H9 (cell line): ENCODE measurements around the gene RHEX. TPM values are rescaled to one million over a fixed set of nuclear protein-coding genes. Genes with fewer than 3 reads are reported as not detected.

Experiments used
- DNase-seq: peaks from one replicate; pipeline ENCODE4 v3.0.0-alpha.2; 2017
- H2AFZ ChIP-seq: one replicate; pipeline ENCODE4 v1.6.1; 2013; ENCODE audit warnings: mild to moderate bottlenecking, low read length, control low read depth, moderate library complexity
- H2AK5ac ChIP-seq: 2 replicates; pipeline ENCODE4 v1.6.1; 2013; ENCODE audit warnings: low read length, control low read depth, mixed read lengths; ENCODE audit not compliant: insufficient read length
- H2BK120ac ChIP-seq: one replicate; pipeline ENCODE4 v1.6.1; 2013; ENCODE audit warnings: low read depth, mild to moderate bottlenecking, low read length, control low read depth, inconsistent platforms; ENCODE audit not compliant: poor library complexity, severe bottlenecking
- H2BK12ac ChIP-seq: 2 replicates; pipeline ENCODE4 v1.6.1; 2013; ENCODE audit warnings: low read length, control low read depth, mixed read lengths, low read depth; ENCODE audit not compliant: insufficient read length
- H2BK15ac ChIP-seq: 2 replicates; pipeline ENCODE4 v1.6.1; 2013; ENCODE audit warnings: low read depth, low read length, control low read depth
- H2BK20ac ChIP-seq: one replicate; pipeline ENCODE4 v1.6.1; 2013; ENCODE audit warnings: low read depth, mild to moderate bottlenecking, low read length, control low read depth, inconsistent platforms; ENCODE audit not compliant: poor library complexity, severe bottlenecking
- H2BK5ac ChIP-seq: 2 replicates; pipeline ENCODE4 v1.6.1; 2013; ENCODE audit warnings: low read length, control low read depth, mixed read lengths; ENCODE audit not compliant: insufficient read length
- H3K14ac ChIP-seq: 2 replicates; pipeline ENCODE4 v1.6.1; 2013; ENCODE audit warnings: low read length, control low read depth; ENCODE audit not compliant: insufficient read depth
- H3K18ac ChIP-seq: 2 replicates; pipeline ENCODE4 v1.6.1; 2013; ENCODE audit warnings: low read depth, mild to moderate bottlenecking, mixed read lengths, low read length, control low read depth; ENCODE audit not compliant: insufficient read length
- H3K23ac ChIP-seq: 2 replicates; pipeline ENCODE4 v1.6.1; 2013; ENCODE audit warnings: low read length, control low read depth, mixed read lengths, low read depth; ENCODE audit not compliant: insufficient read length
- H3K23me2 ChIP-seq: 2 replicates; pipeline ENCODE4 v1.6.1; 2013; ENCODE audit warnings: low read depth, mild to moderate bottlenecking, mixed read lengths, low read length, control low read depth; ENCODE audit not compliant: insufficient read length, poor library complexity, severe bottlenecking
- H3K27ac ChIP-seq: 2 replicates; pipeline ENCODE4 v1.5.1; 2013; ENCODE audit warnings: low read length, control low read depth, mixed read lengths, low read depth; ENCODE audit not compliant: insufficient read length
- H3K27me3 ChIP-seq: 2 replicates; pipeline ENCODE4 v1.6.1; 2013; ENCODE audit warnings: low read length, control low read depth, inconsistent platforms; ENCODE audit not compliant: insufficient read depth
- H3K4ac ChIP-seq: 2 replicates; pipeline ENCODE4 v1.6.1; 2013; ENCODE audit warnings: low read depth, mild to moderate bottlenecking, control low read depth, inconsistent platforms, low read length, moderate library complexity
- H3K4me1 ChIP-seq: 2 replicates; pipeline ENCODE4 v1.6.1; 2013; ENCODE audit warnings: low read length, control low read depth, inconsistent platforms; ENCODE audit not compliant: insufficient read depth
- H3K4me2 ChIP-seq: 2 replicates; pipeline ENCODE4 v1.6.1; 2013; ENCODE audit warnings: low read length, control low read depth, mixed read lengths; ENCODE audit not compliant: insufficient read length, insufficient read depth
- H3K56ac ChIP-seq: 2 replicates; pipeline ENCODE4 v1.6.1; 2013; ENCODE audit warnings: low read depth, mild to moderate bottlenecking, mixed read lengths, low read length, control low read depth; ENCODE audit not compliant: insufficient read length
- H3K79me1 ChIP-seq: 2 replicates; pipeline ENCODE4 v1.6.1; 2013; ENCODE audit warnings: low read depth, mild to moderate bottlenecking, moderate library complexity, low read length, control low read depth, inconsistent platforms; ENCODE audit not compliant: insufficient read depth, poor library complexity, severe bottlenecking
- H3K79me2 ChIP-seq: 2 replicates; pipeline ENCODE4 v1.6.1; 2013; ENCODE audit warnings: low read length, control low read depth, inconsistent platforms; ENCODE audit not compliant: insufficient read depth
- H3K9ac ChIP-seq: 2 replicates; pipeline ENCODE4 v1.6.1; 2013; ENCODE audit warnings: low read length, control low read depth, mixed read lengths; ENCODE audit not compliant: insufficient read length; ENCODE audit errors: extremely low read depth
- H3K9me3 ChIP-seq: one replicate; pipeline ENCODE4 v1.6.1; 2013; ENCODE audit warnings: low read depth, low read length, inconsistent platforms; ENCODE audit not compliant: control insufficient read depth
- H3T11ph ChIP-seq: one replicate; pipeline ENCODE4 v1.6.1; 2013; ENCODE audit warnings: mild to moderate bottlenecking, low read length, control low read depth, inconsistent platforms
- H4K20me1 ChIP-seq: one replicate; pipeline ENCODE4 v1.6.1; 2013; ENCODE audit not compliant: control insufficient read depth, insufficient read length, insufficient read depth
- H4K5ac ChIP-seq: 2 replicates; pipeline ENCODE4 v1.6.1; 2013; ENCODE audit warnings: low read depth, mild to moderate bottlenecking, mixed read lengths, low read length, control low read depth; ENCODE audit not compliant: insufficient read length
- H4K8ac ChIP-seq: replicated peaks from 2 replicates; pipeline ENCODE4 v1.6.1; 2013; ENCODE audit warnings: low read length, control low read depth, mixed read lengths, low read depth; ENCODE audit not compliant: insufficient read length
- H4K91ac ChIP-seq: 2 replicates; pipeline ENCODE4 v1.6.1; 2013; ENCODE audit warnings: low read depth, mild to moderate bottlenecking, moderate library complexity, mixed read lengths, low read length, control low read depth; ENCODE audit not compliant: insufficient read length
- H3K27ac Mint-ChIP-seq, 3 experiments: 2 replicates in 2 of 3; 3 replicates in 1 of 3; pipeline ENCODE4 v1.8.0; 2020 to 2021; ENCODE audit warnings: mixed read lengths in 3 of 3, mild to moderate bottlenecking in 1 of 3, moderate library complexity in 1 of 3
- H3K27me3 Mint-ChIP-seq: 2 replicates; pipeline ENCODE4 v1.8.0; 2021; ENCODE audit warnings: low read depth, mild to moderate bottlenecking, moderate library complexity, mixed read lengths
- H3K36me3 Mint-ChIP-seq, 3 experiments: 2 replicates in 2 of 3; 3 replicates in 1 of 3; pipeline ENCODE4 v1.8.0; 2020 to 2021; ENCODE audit warnings: low read depth in 3 of 3, mixed read lengths in 3 of 3; ENCODE audit not compliant: insufficient read depth in 1 of 3
- H3K4me1 Mint-ChIP-seq, 2 experiments: 2 replicates each; pipeline ENCODE4 v1.8.0; 2020; ENCODE audit warnings: mixed read lengths in 2 of 2
- H3K4me3 Mint-ChIP-seq, 2 experiments: 2 replicates in 1 of 2; 3 replicates in 1 of 2; pipeline ENCODE4 v1.8.0; 2020 to 2021; ENCODE audit warnings: mild to moderate bottlenecking in 2 of 2, mixed read lengths in 2 of 2, moderate library complexity in 1 of 2
- H3K9me3 Mint-ChIP-seq, 2 experiments: 2 replicates in 1 of 2; 3 replicates in 1 of 2; pipeline ENCODE4 v1.8.0; 2020; ENCODE audit warnings: mild to moderate bottlenecking in 2 of 2, mixed read lengths in 2 of 2, moderate library complexity in 1 of 2
- CTCF ChIP-seq: fragments of 200-600 bp; sonication (generic); conservative IDR thresholded peaks from 3 replicates; pipeline ENCODE4 v1.8.0; 2021; ENCODE audit warnings: antibody characterized with exemption, mild to moderate bottlenecking
- WGBS: extraction: QIAGEN DNeasy Blood & Tissue Kit; methylation state at CpG from one replicate; pipeline ENCODE4 v1.1.7; 2013; ENCODE audit warnings: missing lambda C conversion rate, low lambda C conversion rate, mixed read lengths; ENCODE audit not compliant: insufficient read length; ENCODE audit errors: extremely low coverage; 5-methylcytosine and 5-hydroxymethylcytosine counted together
- total RNA-seq: library from RNA; stranded (reverse); gene quantifications from 2 replicates; pipeline ENCODE4 v1.2.1, GENCODE V29; 2021

Gene RHEX
- total RNA-seq, 1 experiment from 2014 or later = not detected

GRCh38 chr1:206082831-206083695 lies 30.1 kb downstream of the RHEX start:
- H3K9me3 Mint-ChIP-seq = no peaks in the 10 kb centered on the region

More at GRCh38 chr1:206082831-206083695, 30.1 kb downstream of the RHEX start:
- H2AFZ ChIP-seq = no peak overlapping the region
- no peak overlapping the region for H2BK5ac ChIP-seq
- Mint-ChIP-seq H3K36me3 (no peaks in the 10 kb centered on the region), H3K4me3 (no peak overlapping the region), H3K27ac (0 out of 7 replicates have a peak overlapping the region, but pooled peaks of 1 of the 3 experiments have one; percentile 8), H3K4me1 (peaks cover 5 to 6% of the 10 kb centered on the region in 2 experiments; a peak in 3 of 4 replicates), H3K27me3 (peaks cover 2% of the 10 kb centered on the region; the same call in 1 of the 2 replicates)
- no peaks in the 10 kb centered on the region for H4K20me1 ChIP-seq
- H3K79me1 ChIP-seq = no peaks in the 10 kb centered on the region
- no peaks in the 10 kb centered on the region for H3K27me3 ChIP-seq
- no peak overlapping the region for H2BK15ac ChIP-seq
- H3K56ac ChIP-seq = no peak overlapping the region
- no peak overlapping the region for H2BK120ac ChIP-seq
- H2BK20ac ChIP-seq = no peak overlapping the region
- no peak for DNase-seq
- no peak overlapping the region for H3K4ac ChIP-seq
- H4K8ac ChIP-seq = no peak overlapping the region
- no peak overlapping the region for H2BK12ac ChIP-seq
- no peaks in the 10 kb centered on the region for H3K79me2 ChIP-seq
- H2AK5ac ChIP-seq = no peak overlapping the region
- no peaks in the 10 kb centered on the region for H3K23me2 ChIP-seq
- H3K23ac ChIP-seq = no peak overlapping the region
- H4K5ac ChIP-seq = no peak overlapping the region
- no peak overlapping the region for H3K18ac ChIP-seq
- TF ChIP-seq CTCF = no peak
- no peak overlapping the region for H4K91ac ChIP-seq
- H3K14ac ChIP-seq = no peak overlapping the region
- H3K4me2 ChIP-seq = no peak overlapping the region
- H3K27ac ChIP-seq = no peak overlapping the region
- WGBS = no CpG with 5 or more reads among the region's 8 CpGs
- no peaks in the 10 kb centered on the region for H3K9me3 ChIP-seq
- no peak overlapping the region for H3T11ph ChIP-seq
- no peaks in the 10 kb centered on the region for H3K4me1 ChIP-seq
- H3K9ac ChIP-seq = no peak overlapping the region
